Measurements from ENCODE around the gene OR2T8. TPM values are rescaled to one million over a fixed set of nuclear protein-coding genes. Genes with fewer than 3 reads are reported as not detected.

Gene OR2T8
- polyA plus RNA-seq (2013, experiment 1 of 2), result not detected
- not detected for polyA plus RNA-seq (2013, experiment 2 of 2)

GRCh38 chr1:247919952-247920351 is at the start of gene OR2T8:
Gene OR2T8, plus strand, starts transcription at chr1:247920252. Its CDS starts 766 bp downstream, at chr1:247921018.
- H3K4ac ChIP-seq (ENCODE audit: low read length), result no peak within 1 kb of the TSS
- no peaks in the 10 kb centered on the region for H3K79me1 ChIP-seq (ENCODE audit: low read depth, low read length)
- no peaks in the 10 kb centered on the region for H3K9me3 ChIP-seq (replicated peaks in 1 of 2; ENCODE audit: control insufficient read depth in 2 of 2, insufficient read depth in 1 of 2, low read depth in 1 of 2, low read length in 2 of 2)
- H2BK5ac ChIP-seq (ENCODE audit: low read length), result no peak within 1 kb of the TSS
- no peaks in the 10 kb centered on the region for H3K27me3 ChIP-seq (ENCODE audit: control insufficient read depth in 3 of 3, insufficient read depth in 3 of 3, low read depth in 1 of 3, low read length in 3 of 3)
- no peak within 1 kb of the TSS for H2AFZ ChIP-seq (ENCODE audit: low read length)
- H3K4me3 ChIP-seq (ENCODE audit: low read length in 2 of 2), result no peak within 1 kb of the TSS
- no peaks in the 10 kb centered on the region for H3K36me3 ChIP-seq (replicated peaks in 1 of 2; ENCODE audit: control insufficient read depth in 2 of 2, insufficient read depth in 2 of 2, low read length in 2 of 2)
- no peak within 1 kb of the TSS for H3K23ac ChIP-seq (ENCODE audit: low read depth, low read length, poor library complexity)
- no peak within 1 kb of the TSS for H2BK12ac ChIP-seq (ENCODE audit: low read length)
- H3K4me1 ChIP-seq (ENCODE audit: control insufficient read depth in 2 of 2, insufficient read depth in 1 of 2, low read depth in 1 of 2, low read length in 2 of 2), result no peaks in the 10 kb centered on the region
- H3K27ac ChIP-seq (replicated peaks; ENCODE audit: low read length), result no peak within 1 kb of the TSS
- no peak for DNase-seq (ENCODE audit: low spot score)
- no peak within 1 kb of the TSS for H4K91ac ChIP-seq (ENCODE audit: low read depth, low read length, poor library complexity)
- no peak within 1 kb of the TSS for H2AK5ac ChIP-seq (ENCODE audit: low read depth, low read length)
- no peak within 1 kb of the TSS for H3K18ac ChIP-seq (ENCODE audit: low read length)
- no peak within 1 kb of the TSS for H4K8ac ChIP-seq (ENCODE audit: low read depth, low read length)
- no peak within 1 kb of the TSS for H2BK15ac ChIP-seq (ENCODE audit: low read length)
- no peak within 1 kb of the TSS for H3K14ac ChIP-seq (ENCODE audit: low read length)
- no peak within 1 kb of the TSS for H3K9ac ChIP-seq (ENCODE audit: low read depth, low read length, poor library complexity)
- WGBS, 2 donors (ENCODE audit: extremely low coverage in 2 of 2, insufficient read length in 2 of 2, insufficient replicate concordance in 1 of 2), result no CpG with 5 or more reads among the region's 2 CpGs
- H2BK120ac ChIP-seq (ENCODE audit: low read depth, low read length), result no peak within 1 kb of the TSS
- H3K4me2 ChIP-seq (ENCODE audit: insufficient read depth, low read length, poor library complexity, severe bottlenecking), result no peak within 1 kb of the TSS

GRCh38 chr1:247883346-247883745 is 36.7 kb upstream of the OR2T8 start:
- Histone ChIP-seq H3K9me3 (replicated peaks in 1 of 2; ENCODE audit: control insufficient read depth in 2 of 2, insufficient read depth in 1 of 2, low read depth in 1 of 2, low read length in 2 of 2) (no peaks in the 10 kb centered on the region), H3K36me3 (replicated peaks in 1 of 2; ENCODE audit: control insufficient read depth in 2 of 2, insufficient read depth in 2 of 2, low read length in 2 of 2) (no peaks in the 10 kb centered on the region), H3K23ac (ENCODE audit: low read depth, low read length, poor library complexity) (no peak overlapping the region), H2BK12ac (ENCODE audit: low read length) (no peak overlapping the region), H3K9ac (ENCODE audit: low read depth, low read length, poor library complexity) (peak overlapping the region; percentile 47), H4K8ac (ENCODE audit: low read depth, low read length) (no peak overlapping the region), H3K4me1 (ENCODE audit: control insufficient read depth in 2 of 2, insufficient read depth in 1 of 2, low read depth in 1 of 2, low read length in 2 of 2) (no peaks in the 10 kb centered on the region), H4K91ac (ENCODE audit: low read depth, low read length, poor library complexity) (no peak overlapping the region), H3K4me2 (ENCODE audit: insufficient read depth, low read length, poor library complexity, severe bottlenecking) (no peak overlapping the region), H3K4ac (ENCODE audit: low read length) (no peak overlapping the region), H3K27ac (replicated peaks; ENCODE audit: low read length) (no peak overlapping the region), H2BK15ac (ENCODE audit: low read length) (no peak overlapping the region), H2BK120ac (ENCODE audit: low read depth, low read length) (no peak overlapping the region), H3K18ac (ENCODE audit: low read length) (peak overlapping the region; percentile 7), H3K79me1 (ENCODE audit: low read depth, low read length) (no peaks in the 10 kb centered on the region), H3K4me3 (ENCODE audit: low read length in 2 of 2) (no peak overlapping the region), H2BK5ac (ENCODE audit: low read length) (no peak overlapping the region), H2AFZ (ENCODE audit: low read length) (no peak overlapping the region), H3K27me3 (ENCODE audit: control insufficient read depth in 3 of 3, insufficient read depth in 3 of 3, low read depth in 1 of 3, low read length in 3 of 3) (no peaks in the 10 kb centered on the region), H3K14ac (ENCODE audit: low read length) (no peak overlapping the region), H2AK5ac (ENCODE audit: low read depth, low read length) (no peak overlapping the region)
- no CpG with 5 or more reads among the region's 9 CpGs for WGBS, 2 donors (ENCODE audit: extremely low coverage in 2 of 2, insufficient read length in 2 of 2, insufficient replicate concordance in 1 of 2)
- no peak for DNase-seq (ENCODE audit: low spot score)

GRCh38 chr1:247884797-247885413 is 35.1 kb upstream of the OR2T8 start:
- Histone ChIP-seq H3K27ac (replicated peaks; ENCODE audit: low read length) (no peak overlapping the region), H2AK5ac (ENCODE audit: low read depth, low read length) (no peak overlapping the region), H3K4me2 (ENCODE audit: insufficient read depth, low read length, poor library complexity, severe bottlenecking) (no peak overlapping the region), H3K9me3 (replicated peaks in 1 of 2; ENCODE audit: control insufficient read depth in 2 of 2, insufficient read depth in 1 of 2, low read depth in 1 of 2, low read length in 2 of 2) (no peaks in the 10 kb centered on the region), H2AFZ (ENCODE audit: low read length) (no peak overlapping the region), H3K18ac (ENCODE audit: low read length) (no peak overlapping the region), H3K79me1 (ENCODE audit: low read depth, low read length) (no peaks in the 10 kb centered on the region), H3K4ac (ENCODE audit: low read length) (no peak overlapping the region), H2BK120ac (ENCODE audit: low read depth, low read length) (no peak overlapping the region), H3K23ac (ENCODE audit: low read depth, low read length, poor library complexity) (no peak overlapping the region), H2BK5ac (ENCODE audit: low read length) (no peak overlapping the region), H3K4me1 (ENCODE audit: control insufficient read depth in 2 of 2, insufficient read depth in 1 of 2, low read depth in 1 of 2, low read length in 2 of 2) (no peaks in the 10 kb centered on the region), H4K91ac (ENCODE audit: low read depth, low read length, poor library complexity) (no peak overlapping the region), H3K36me3 (replicated peaks in 1 of 2; ENCODE audit: control insufficient read depth in 2 of 2, insufficient read depth in 2 of 2, low read length in 2 of 2) (no peaks in the 10 kb centered on the region), H3K4me3 (ENCODE audit: low read length in 2 of 2) (no peak overlapping the region), H4K8ac (ENCODE audit: low read depth, low read length) (no peak overlapping the region), H3K9ac (ENCODE audit: low read depth, low read length, poor library complexity) (no peak overlapping the region), H2BK12ac (ENCODE audit: low read length) (no peak overlapping the region), H3K27me3 (ENCODE audit: control insufficient read depth in 3 of 3, insufficient read depth in 3 of 3, low read depth in 1 of 3, low read length in 3 of 3) (no peaks in the 10 kb centered on the region), H2BK15ac (ENCODE audit: low read length) (no peak overlapping the region), H3K14ac (ENCODE audit: low read length) (no peak overlapping the region)
- WGBS, 2 donors (ENCODE audit: extremely low coverage in 2 of 2, insufficient read length in 2 of 2, insufficient replicate concordance in 1 of 2), result no CpG with 5 or more reads among the region's 10 CpGs
- no peak for DNase-seq (ENCODE audit: low spot score)

GRCh38 chr1:247895163-247895637 is 24.9 kb upstream of the OR2T8 start, which contains the start of gene OR2W3:
Gene OR2W3, plus strand, starts transcription at chr1:247895587. Its CDS starts 0 bp downstream, at chr1:247895587.
- Histone ChIP-seq H2AFZ (ENCODE audit: low read length) (no peak within 1 kb of the TSS), H2BK15ac (ENCODE audit: low read length) (no peak within 1 kb of the TSS), H3K9me3 (replicated peaks in 1 of 2; ENCODE audit: control insufficient read depth in 2 of 2, insufficient read depth in 1 of 2, low read depth in 1 of 2, low read length in 2 of 2) (peaks cover 0 to 3% of the 10 kb centered on the region in 2 donors), H2BK5ac (ENCODE audit: low read length) (no peak within 1 kb of the TSS), H4K8ac (ENCODE audit: low read depth, low read length) (no peak within 1 kb of the TSS), H2AK5ac (ENCODE audit: low read depth, low read length) (no peak within 1 kb of the TSS), H3K4ac (ENCODE audit: low read length) (no peak within 1 kb of the TSS), H3K4me1 (ENCODE audit: control insufficient read depth in 2 of 2, insufficient read depth in 1 of 2, low read depth in 1 of 2, low read length in 2 of 2) (no peaks in the 10 kb centered on the region), H3K27me3 (ENCODE audit: control insufficient read depth in 3 of 3, insufficient read depth in 3 of 3, low read depth in 1 of 3, low read length in 3 of 3) (no peaks in the 10 kb centered on the region), H3K4me3 (ENCODE audit: low read length in 2 of 2) (no peak within 1 kb of the TSS), H3K79me1 (ENCODE audit: low read depth, low read length) (no peaks in the 10 kb centered on the region), H3K9ac (ENCODE audit: low read depth, low read length, poor library complexity) (no peak within 1 kb of the TSS), H4K91ac (ENCODE audit: low read depth, low read length, poor library complexity) (no peak within 1 kb of the TSS), H2BK120ac (ENCODE audit: low read depth, low read length) (no peak within 1 kb of the TSS), H3K23ac (ENCODE audit: low read depth, low read length, poor library complexity) (no peak within 1 kb of the TSS), H3K18ac (ENCODE audit: low read length) (no peak within 1 kb of the TSS), H2BK12ac (ENCODE audit: low read length) (no peak within 1 kb of the TSS), H3K27ac (replicated peaks; ENCODE audit: low read length) (no peak within 1 kb of the TSS), H3K36me3 (replicated peaks in 1 of 2; ENCODE audit: control insufficient read depth in 2 of 2, insufficient read depth in 2 of 2, low read length in 2 of 2) (no peaks in the 10 kb centered on the region), H3K4me2 (ENCODE audit: insufficient read depth, low read length, poor library complexity, severe bottlenecking) (no peak within 1 kb of the TSS), H3K14ac (ENCODE audit: low read length) (no peak within 1 kb of the TSS)
- DNase-seq (ENCODE audit: low spot score), result no peak
- no CpG with 5 or more reads among the region's 2 CpGs for WGBS, 2 donors (ENCODE audit: extremely low coverage in 2 of 2, insufficient read length in 2 of 2, insufficient replicate concordance in 1 of 2)
